D721Med (cell line): ENCODE data around the gene LBHD2.

ENCODE experiments used
- DNase-seq: peaks from one replicate; pipeline ENCODE4 v3.0.0; 2011; ENCODE audit warnings: low spot score; ENCODE audit not compliant: insufficient read length
- FAIRE-seq: peaks from 2 replicates; lab custom pipeline; 2011; peaks lifted over from hg19 to GRCh38; lab: Jason Lieb, UNC
- CTCF ChIP-seq: IDR thresholded peaks from 2 replicates; pipeline ENCODE4 v1.5.1; 2012; ENCODE audit warnings: mild to moderate bottlenecking, control low read depth; ENCODE audit not compliant: insufficient read depth; ENCODE audit errors: missing control alignments

LBHD2 gene

DNA sequence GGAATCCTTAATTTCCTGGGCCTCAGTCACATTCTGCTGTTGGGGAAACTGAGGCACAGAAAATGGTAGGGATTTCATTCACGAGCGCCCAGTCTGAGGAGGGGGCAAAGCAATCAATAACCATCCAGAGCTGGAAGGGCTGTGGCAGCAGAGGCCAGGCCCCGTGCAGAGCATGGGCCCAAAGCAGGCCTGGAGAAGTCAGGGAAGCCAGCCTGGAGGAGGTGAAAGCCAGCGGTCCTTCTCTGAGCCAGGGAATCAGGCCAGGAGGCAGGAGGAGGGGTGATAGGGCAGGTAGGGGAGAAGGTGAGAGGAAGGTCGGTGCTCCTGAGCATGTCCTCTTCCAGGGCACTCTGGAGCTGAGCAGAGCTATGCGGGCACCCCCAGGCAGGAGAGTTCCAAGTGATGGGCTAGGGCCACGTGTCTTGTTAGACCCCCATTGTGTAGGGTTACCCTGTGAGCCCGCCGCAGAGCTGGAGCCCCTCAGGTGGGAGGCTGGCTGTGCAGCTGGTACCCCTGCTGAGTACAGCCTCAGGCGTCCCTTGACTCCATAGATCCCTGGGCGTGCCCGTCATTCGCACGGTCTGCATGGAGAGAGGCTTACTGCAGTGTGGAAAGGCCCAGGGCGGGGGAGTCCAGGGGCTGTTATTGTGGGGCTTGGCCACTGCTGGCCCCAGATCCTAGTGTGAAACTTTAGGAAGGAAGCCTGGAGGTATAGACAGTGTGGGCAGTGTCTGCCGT is 44.0 kb downstream of the LBHD2 start:
- FAIRE-seq, result no peak
- no peak for TF ChIP-seq CTCF
- no peak for DNase-seq

DNA sequence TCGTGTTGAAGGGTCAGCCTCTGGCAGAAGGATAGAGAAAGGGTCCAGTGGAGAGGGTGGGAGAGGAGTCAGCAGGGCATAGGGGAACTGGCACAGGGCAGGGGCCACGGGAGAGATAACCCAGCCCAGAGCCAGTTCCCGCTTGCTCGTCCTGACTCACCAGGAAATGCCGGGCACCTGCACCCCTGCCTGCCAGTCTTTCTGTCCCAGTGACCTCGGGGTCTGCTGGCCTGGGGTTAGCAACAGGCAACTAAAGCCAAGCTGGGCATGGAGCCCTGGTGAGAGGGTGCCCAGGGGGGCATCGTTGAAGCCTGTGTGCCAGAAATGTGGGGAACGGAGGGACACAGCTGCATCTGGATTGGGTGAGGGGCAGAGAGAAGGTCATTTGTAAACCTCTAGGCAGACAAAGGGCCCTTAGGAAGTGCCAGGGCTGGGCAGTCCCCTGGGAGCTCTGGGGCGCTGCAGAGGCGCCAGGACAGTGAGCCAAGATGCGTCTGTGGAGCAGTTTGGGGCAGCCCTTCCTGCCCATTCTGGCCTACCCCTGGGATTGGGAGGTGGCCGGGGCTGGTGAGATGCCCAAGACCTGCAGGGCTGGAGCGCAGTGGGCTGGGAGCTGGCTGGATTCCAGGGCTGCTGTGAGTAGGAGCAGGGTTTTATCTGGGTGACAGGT is 44.8 kb downstream of the LBHD2 start:
- TF ChIP-seq CTCF, result no peak
- DNase-seq, result no peak

DNA sequence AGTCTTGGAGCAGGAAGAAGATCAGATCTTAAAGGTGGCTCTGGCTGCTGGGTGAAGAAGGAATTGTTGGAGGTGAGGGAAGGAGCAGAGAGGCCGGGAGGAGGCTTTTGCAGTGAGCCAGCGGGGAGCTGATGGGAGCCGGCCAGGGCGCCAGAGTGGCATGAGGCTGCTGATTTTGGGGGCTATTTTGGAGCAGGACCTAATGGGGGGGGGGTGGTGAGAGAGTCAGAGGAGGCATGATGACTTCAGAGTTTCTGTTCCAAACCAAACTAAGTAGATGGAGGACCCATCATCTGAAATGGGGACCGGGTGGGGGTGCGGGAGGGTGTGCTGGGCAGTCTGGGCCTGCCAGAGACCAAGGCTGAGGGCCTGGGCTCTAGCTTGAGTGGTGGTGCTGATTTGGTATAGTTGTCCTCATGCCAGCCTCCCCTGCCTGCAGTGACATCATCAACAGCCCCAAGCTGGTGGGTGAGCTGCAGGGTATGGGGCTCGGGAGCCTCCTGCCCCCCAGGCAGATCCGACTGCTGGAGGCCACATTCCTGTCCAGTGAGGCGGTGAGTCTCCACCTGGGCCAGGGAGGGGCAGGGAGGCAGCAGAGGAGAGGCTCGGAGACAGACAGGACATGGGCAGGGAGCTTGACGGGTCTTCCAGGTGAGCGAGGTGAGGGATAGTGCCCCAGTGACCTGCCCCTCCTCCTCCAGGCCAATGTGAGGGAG is 45.4 kb downstream of the LBHD2 start:
- no peak for FAIRE-seq
- TF ChIP-seq CTCF, result no peak
- no peak for DNase-seq

More for the DNA sequence above, 44.8 kb downstream of the LBHD2 start:
- FAIRE-seq, result no peak

GRCh38 chr14:103130017-103130764 is 46.2 kb downstream of the LBHD2 start:
- DNase-seq (no peak), FAIRE-seq (no peak)
- TF ChIP-seq CTCF, result no peak

DNA sequence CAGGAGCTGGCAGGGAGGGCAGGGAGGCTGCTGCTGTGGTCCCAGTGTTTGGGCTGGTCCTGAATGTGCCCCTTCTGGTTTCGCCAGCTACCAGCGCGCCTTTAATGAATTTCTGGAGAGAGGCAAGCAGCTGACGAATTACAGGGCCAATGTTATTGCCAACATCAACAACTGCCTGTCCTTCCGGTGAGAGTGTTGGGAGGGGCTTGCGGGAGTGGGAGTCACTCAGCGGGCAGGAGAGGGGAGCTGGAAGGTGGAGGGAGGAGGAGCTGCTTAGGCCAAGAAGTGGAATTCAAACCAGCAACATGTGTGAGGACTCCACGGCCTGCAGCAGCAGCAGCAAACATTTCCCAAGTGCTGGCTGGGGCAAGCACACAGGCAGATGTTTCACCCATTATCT is 47.0 kb downstream of the LBHD2 start:
- DNase-seq, result no peak
- TF ChIP-seq CTCF, result no peak

DNA sequence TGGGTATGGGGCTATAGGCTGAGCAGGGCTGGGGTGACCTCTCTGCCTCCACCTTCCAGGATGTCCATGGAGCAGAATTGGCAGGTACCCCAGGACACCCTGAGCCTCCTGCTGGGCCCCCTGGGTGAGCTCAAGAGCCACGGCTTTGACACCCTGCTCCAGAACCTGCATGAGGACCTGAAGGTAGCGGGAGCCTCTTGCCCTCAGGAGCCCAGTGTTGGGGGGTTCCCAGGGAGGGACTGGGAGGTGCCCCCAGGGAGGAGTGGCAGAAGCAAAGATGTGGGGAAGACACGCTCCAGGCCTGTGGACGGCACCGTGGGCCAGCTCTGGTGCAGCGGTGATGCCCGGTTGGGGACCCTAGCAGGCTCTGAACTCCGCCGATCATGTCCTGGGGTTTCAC is 47.6 kb downstream of the LBHD2 start:
- DNase-seq (no peak), FAIRE-seq (no peak)
- no peak for TF ChIP-seq CTCF

More for the DNA sequence above, 47.0 kb downstream of the LBHD2 start:
- no peak for FAIRE-seq
